Panc1 (cell line): ENCODE data around the gene CIB2. TPM values are rescaled to one million over a fixed set of nuclear protein-coding genes. Genes with fewer than 3 reads are reported as not detected.

Experiments
- ATAC-seq: fragments of 200-7000 bp; cut with Tn5 transposase; 2 replicates; pipeline ENCODE4 v1.9.1; 2020; ENCODE audit warnings: mild to moderate bottlenecking, moderate library complexity
- BruUV-seq: library from RNA; stranded (reverse); fragments of 400-500 nt; replicated peaks from 2 replicates; lab custom pipeline; 2021; lab: Mats Ljungman, UMichigan
- CTCF ChIA-PET: fragments of 300-600 bp; sonication (Branson Sonifier 250); formaldehyde crosslinking; loops from one replicate; lab custom pipeline; 2022; ENCODE audit warnings: antibody characterized with exemption; lab: Charles Lee
- POLR2A ChIA-PET: fragments of 300-600 bp; sonication (Branson Sonifier 250); formaldehyde crosslinking; loops from one replicate; lab custom pipeline; 2022; ENCODE audit warnings: antibody characterized with exemption; lab: Charles Lee
- DNase-seq: peaks from one replicate; pipeline ENCODE4 v3.0.0-alpha.2; 2010; ENCODE audit warnings: low read depth, low spot score
- H3K27ac ChIP-seq: 2 replicates; pipeline ENCODE4 v1.5.1; 2011; ENCODE audit warnings: mild to moderate bottlenecking, low read length, inconsistent platforms
- H3K27me3 ChIP-seq: fragments of 200-500 bp; sonication (Bioruptor generic); 2 replicates; pipeline ENCODE4 v1.6.0; 2014; ENCODE audit warnings: low read length, inconsistent platforms; ENCODE audit not compliant: control insufficient read depth, insufficient read depth
- H3K36me3 ChIP-seq: fragments of 200-500 bp; sonication (Bioruptor generic); 2 replicates; pipeline ENCODE4 v1.5.1; 2014; ENCODE audit warnings: inconsistent platforms, mild to moderate bottlenecking, low read length, moderate library complexity; ENCODE audit not compliant: control insufficient read depth, insufficient read depth
- H3K4me1 ChIP-seq: 2 replicates; pipeline ENCODE4 v1.5.1; 2011; ENCODE audit warnings: inconsistent platforms, mild to moderate bottlenecking, low read length, moderate library complexity; ENCODE audit not compliant: control insufficient read depth, insufficient read depth
- H3K4me3 ChIP-seq, 2 experiments: 2 replicates each; pipeline ENCODE4 v1.5.1; 2011 to 2012; ENCODE audit warnings: low read depth in 2 of 2, low read length in 2 of 2, mild to moderate bottlenecking in 2 of 2, inconsistent platforms in 1 of 2, moderate library complexity in 1 of 2
- H3K9me3 ChIP-seq: fragments of 200-500 bp; sonication (Bioruptor generic); 2 replicates; pipeline ENCODE4 v1.5.1; 2014; ENCODE audit warnings: low read depth, mild to moderate bottlenecking, inconsistent platforms, low read length, moderate library complexity; ENCODE audit not compliant: control insufficient read depth, insufficient read depth
- CTCF ChIP-seq: fragments of 450-650 bp; IDR thresholded peaks from 2 replicates; pipeline ENCODE4 v1.5.1; 2017; ENCODE audit warnings: mild to moderate bottlenecking
- POLR2AphosphoS5 ChIP-seq: IDR thresholded peaks from 2 replicates; pipeline ENCODE4 v1.6.1; 2012; ENCODE audit warnings: mild to moderate bottlenecking, low read depth, low read length, moderate library complexity
- SIN3A ChIP-seq: IDR thresholded peaks from 2 replicates; pipeline ENCODE4 v1.6.1; 2012; ENCODE audit warnings: low read depth, mild to moderate bottlenecking, low read length, moderate library complexity, borderline replicate concordance; ENCODE audit not compliant: insufficient read depth
- TCF7L2 ChIP-seq: IDR thresholded peaks from 2 replicates; pipeline ENCODE4 v1.6.1; 2011; ENCODE audit warnings: mild to moderate bottlenecking, low read depth, low read length, inconsistent platforms
- in situ Hi-C: cut with HindIII; loops from 2 replicates; pipeline ENCODE4 v1.10.0; 2016; ENCODE audit warnings: low sequenced_read_pairs, low pct_unique_long_range_greater_than_20kb
- intact Hi-C: fragments of 100-400 bp; cut with micrococcal nuclease; formaldehyde crosslinking; loops from one replicate; pipeline ENCODE4 v1.10.0; 2022; ENCODE audit not compliant: unreplicated experiment
- total RNA-seq: library from RNA; stranded (reverse); gene quantifications from one replicate; pipeline ENCODE4 v1.2.1, GENCODE V29; 2021; ENCODE audit not compliant: unreplicated experiment
- TF ChIP-seq, protein P1 (sequence below), 2 experiments: IDR thresholded peaks; 2 replicates each; pipeline ENCODE4 v1.6.1; 2011 to 2012; ENCODE audit warnings: low read depth in 2 of 2, control low read depth in 1 of 2, low read length in 1 of 2, mild to moderate bottlenecking in 1 of 2, moderate library complexity in 1 of 2; ENCODE audit not compliant: insufficient read depth in 1 of 2

Gene CIB2
- total RNA-seq, 1 experiment from 2014 or later = 37.3 TPM

GRCh38 chr15:78077871-78078210 lies 53.4 kb downstream of the CIB2 start:
- ChIA-PET CTCF (no interaction called here), POLR2A (no interaction called here)
- Histone ChIP-seq H3K36me3 (no peaks in the 10 kb centered on the region), H3K27ac (peak overlapping the region; percentile 61; the same call in 1 of the 2 replicates), H3K27me3 (no peaks in the 10 kb centered on the region), H3K4me1 (peaks cover 20% of the 10 kb centered on the region), H3K4me3 (peak overlapping the region; percentile 67), H3K9me3 (no peaks in the 10 kb centered on the region)
- ATAC-seq (peak; percentile 26), DNase-seq (no peak)
- BruUV-seq = no TSS peak
- in situ Hi-C loops (no loop called here), intact Hi-C loops (no loop called here)
- TF ChIP-seq SIN3A (no peak), TCF7L2 (no peak), CTCF (no peak), POLR2AphosphoS5 (no peak)
- TF ChIP-seq, protein P1, sequence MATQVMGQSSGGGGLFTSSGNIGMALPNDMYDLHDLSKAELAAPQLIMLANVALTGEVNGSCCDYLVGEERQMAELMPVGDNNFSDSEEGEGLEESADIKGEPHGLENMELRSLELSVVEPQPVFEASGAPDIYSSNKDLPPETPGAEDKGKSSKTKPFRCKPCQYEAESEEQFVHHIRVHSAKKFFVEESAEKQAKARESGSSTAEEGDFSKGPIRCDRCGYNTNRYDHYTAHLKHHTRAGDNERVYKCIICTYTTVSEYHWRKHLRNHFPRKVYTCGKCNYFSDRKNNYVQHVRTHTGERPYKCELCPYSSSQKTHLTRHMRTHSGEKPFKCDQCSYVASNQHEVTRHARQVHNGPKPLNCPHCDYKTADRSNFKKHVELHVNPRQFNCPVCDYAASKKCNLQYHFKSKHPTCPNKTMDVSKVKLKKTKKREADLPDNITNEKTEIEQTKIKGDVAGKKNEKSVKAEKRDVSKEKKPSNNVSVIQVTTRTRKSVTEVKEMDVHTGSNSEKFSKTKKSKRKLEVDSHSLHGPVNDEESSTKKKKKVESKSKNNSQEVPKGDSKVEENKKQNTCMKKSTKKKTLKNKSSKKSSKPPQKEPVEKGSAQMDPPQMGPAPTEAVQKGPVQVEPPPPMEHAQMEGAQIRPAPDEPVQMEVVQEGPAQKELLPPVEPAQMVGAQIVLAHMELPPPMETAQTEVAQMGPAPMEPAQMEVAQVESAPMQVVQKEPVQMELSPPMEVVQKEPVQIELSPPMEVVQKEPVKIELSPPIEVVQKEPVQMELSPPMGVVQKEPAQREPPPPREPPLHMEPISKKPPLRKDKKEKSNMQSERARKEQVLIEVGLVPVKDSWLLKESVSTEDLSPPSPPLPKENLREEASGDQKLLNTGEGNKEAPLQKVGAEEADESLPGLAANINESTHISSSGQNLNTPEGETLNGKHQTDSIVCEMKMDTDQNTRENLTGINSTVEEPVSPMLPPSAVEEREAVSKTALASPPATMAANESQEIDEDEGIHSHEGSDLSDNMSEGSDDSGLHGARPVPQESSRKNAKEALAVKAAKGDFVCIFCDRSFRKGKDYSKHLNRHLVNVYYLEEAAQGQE (IDR thresholded peaks at IDR 0.05; ENCODE audit: insufficient read depth in 1 of 2, low read depth in 2 of 2, low read length in 1 of 2) = no peak

GRCh38 chr15:78077053-78077870 lies 54.0 kb downstream of the CIB2 start, which contains the start of gene TBC1D2B:
Gene TBC1D2B, minus strand, starts transcription at chr15:78077711. Its CDS starts 59 bp downstream, at chr15:78077652.
- no peaks in the 10 kb centered on the region for H3K36me3 ChIP-seq
- H3K4me3 ChIP-seq = peak within 1 kb of the TSS; percentile 67 to 89
- DNase-seq (no peak), ATAC-seq (peak; percentile 87)
- no peaks in the 10 kb centered on the region for H3K9me3 ChIP-seq
- CTCF ChIA-PET = no interaction called here
- peak within 1 kb of the TSS; percentile 90 for H3K27ac ChIP-seq
- no peaks in the 10 kb centered on the region for H3K27me3 ChIP-seq
- peaks cover 26% of the 10 kb centered on the region for H3K4me1 ChIP-seq
- in situ Hi-C loops (no loop called here), intact Hi-C loops (no loop called here)
- TF ChIP-seq CTCF = no peak
- peak; percentile 55; the same call in 1 of the 2 replicates for TF ChIP-seq SIN3A
- POLR2A ChIA-PET = no interaction called here
- no TSS peak for BruUV-seq
